Testis (tissue), 2 donors: Measurements from ENCODE around the gene NUTM2F.
"Not testable (repeated sequence)": the region's sequence is repeated elsewhere in the genome, so short reads cannot be mapped to it uniquely, and the experiment has no call there.

Source experiments
- POLR2A ChIP-seq: fragments of 450-650 bp; IDR thresholded peaks from one replicate; pipeline ENCODE4 v1.6.1; 2017; ENCODE audit warnings: antibody characterized with exemption, mild to moderate bottlenecking, moderate library complexity
- TF ChIP-seq, protein P1 (sequence below), 3 experiments: fragments of 450-650 bp in 2 of 3; fragments of 200-600 bp in 1 of 3; sonication (generic) in 1 of 3; IDR thresholded peaks; one replicate each; pipeline ENCODE4 v1.5.1; 2016 to 2019; ENCODE audit warnings: antibody characterized with exemption in 3 of 3, mild to moderate bottlenecking in 2 of 3, moderate library complexity in 1 of 3

DNA sequence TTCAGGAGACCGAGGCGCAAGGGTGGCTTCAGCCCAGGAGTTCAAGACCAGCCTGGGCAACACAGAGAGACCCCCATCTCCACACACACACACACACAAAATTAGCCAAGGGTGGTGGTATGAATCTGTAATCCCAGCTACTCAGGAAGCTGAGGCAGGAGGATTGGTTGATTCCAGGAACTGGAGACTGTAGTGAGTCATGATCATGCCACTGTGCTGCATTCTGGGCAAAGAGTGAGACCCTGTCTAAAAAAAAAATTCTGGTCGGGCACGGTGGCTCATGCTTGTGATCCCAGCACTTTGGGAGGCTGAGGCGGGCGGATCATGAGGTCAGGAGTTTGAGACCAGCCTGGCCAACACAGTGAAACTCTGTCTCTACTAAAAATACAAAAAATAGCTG, 11.2 kb upstream of the NUTM2F start:
- TF ChIP-seq, protein P1, sequence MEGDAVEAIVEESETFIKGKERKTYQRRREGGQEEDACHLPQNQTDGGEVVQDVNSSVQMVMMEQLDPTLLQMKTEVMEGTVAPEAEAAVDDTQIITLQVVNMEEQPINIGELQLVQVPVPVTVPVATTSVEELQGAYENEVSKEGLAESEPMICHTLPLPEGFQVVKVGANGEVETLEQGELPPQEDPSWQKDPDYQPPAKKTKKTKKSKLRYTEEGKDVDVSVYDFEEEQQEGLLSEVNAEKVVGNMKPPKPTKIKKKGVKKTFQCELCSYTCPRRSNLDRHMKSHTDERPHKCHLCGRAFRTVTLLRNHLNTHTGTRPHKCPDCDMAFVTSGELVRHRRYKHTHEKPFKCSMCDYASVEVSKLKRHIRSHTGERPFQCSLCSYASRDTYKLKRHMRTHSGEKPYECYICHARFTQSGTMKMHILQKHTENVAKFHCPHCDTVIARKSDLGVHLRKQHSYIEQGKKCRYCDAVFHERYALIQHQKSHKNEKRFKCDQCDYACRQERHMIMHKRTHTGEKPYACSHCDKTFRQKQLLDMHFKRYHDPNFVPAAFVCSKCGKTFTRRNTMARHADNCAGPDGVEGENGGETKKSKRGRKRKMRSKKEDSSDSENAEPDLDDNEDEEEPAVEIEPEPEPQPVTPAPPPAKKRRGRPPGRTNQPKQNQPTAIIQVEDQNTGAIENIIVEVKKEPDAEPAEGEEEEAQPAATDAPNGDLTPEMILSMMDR (IDR thresholded peaks at IDR 0.05), result not testable (repeated sequence)
- not testable (repeated sequence) for TF ChIP-seq POLR2A
